WTC11 (cell line): Measurements from ENCODE around the gene PLA2G1B. TPM values are rescaled to one million over a fixed set of nuclear protein-coding genes. Genes with fewer than 3 reads are reported as not detected.

ENCODE experiments used
- ATAC-seq: fragments of 200-7000 bp; cut with Tn5 transposase; 2 replicates; pipeline ENCODE4 v1.10.0; 2021; ENCODE audit warnings: mild to moderate bottlenecking, moderate library complexity
- CTCF ChIA-PET: fragments of 300-600 bp; sonication (Branson Sonifier 250); formaldehyde crosslinking; loops from one replicate; lab custom pipeline; 2021; ENCODE audit warnings: antibody characterized with exemption; lab: Charles Lee
- POLR2A ChIA-PET: fragments of 350-600 bp; sonication (Branson Sonifier 250); formaldehyde crosslinking; loops from one replicate; lab custom pipeline; 2021; ENCODE audit warnings: antibody characterized with exemption; lab: Charles Lee
- DNase-seq: peaks from one replicate; pipeline ENCODE4 v3.0.0; 2021; ENCODE audit warnings: low spot score
- H3K27ac Mint-ChIP-seq: 2 replicates; pipeline ENCODE4 v1.8.0; 2021; ENCODE audit warnings: mixed read lengths
- H3K27me3 Mint-ChIP-seq: 2 replicates; pipeline ENCODE4 v1.8.0; 2021; ENCODE audit warnings: low read depth, mild to moderate bottlenecking, moderate library complexity, mixed read lengths
- H3K36me3 Mint-ChIP-seq: 2 replicates; pipeline ENCODE4 v1.8.0; 2021; ENCODE audit warnings: mixed read lengths
- H3K4me1 Mint-ChIP-seq: 2 replicates; pipeline ENCODE4 v1.8.0; 2022; ENCODE audit warnings: mixed read lengths
- H3K4me3 Mint-ChIP-seq: 2 replicates; pipeline ENCODE4 v1.8.0; 2021; ENCODE audit warnings: mild to moderate bottlenecking, moderate library complexity, mixed read lengths
- H3K9me3 Mint-ChIP-seq: 2 replicates; pipeline ENCODE4 v1.8.0; 2021; ENCODE audit warnings: mixed read lengths
- AFF4 ChIP-seq: sonication (generic); formaldehyde crosslinking; IDR thresholded peaks from 2 replicates; pipeline ENCODE4 v1.8.1; 2023; ENCODE audit warnings: mild to moderate bottlenecking, missing genetic modification reagents, borderline replicate concordance
- AR ChIP-seq: fragments of 250-450 bp; sonication (Bioruptor Pico); IDR thresholded peaks from 2 replicates; pipeline ENCODE4 v1.9.0; 2021; ENCODE audit warnings: mild to moderate bottlenecking
- ARID4B ChIP-seq: sonication (generic); formaldehyde crosslinking; IDR thresholded peaks from 2 replicates; pipeline ENCODE4 v1.8.0; 2023; ENCODE audit warnings: missing genetic modification reagents, mild to moderate bottlenecking, borderline replicate concordance
- CBFB ChIP-seq: sonication (generic); formaldehyde crosslinking; IDR thresholded peaks from 2 replicates; pipeline ENCODE4 v1.8.1; 2022; ENCODE audit warnings: mild to moderate bottlenecking, low read depth, missing genetic modification reagents
- CREB1 ChIP-seq: sonication (generic); formaldehyde crosslinking; IDR thresholded peaks from 2 replicates; pipeline ENCODE4 v1.8.0; 2023; ENCODE audit warnings: mild to moderate bottlenecking, missing genetic modification reagents
- GTF2I ChIP-seq: fragments of 250-450 bp; sonication (Bioruptor Pico); conservative IDR thresholded peaks from 2 replicates; pipeline ENCODE4 v1.4.0; 2021; ENCODE audit warnings: mild to moderate bottlenecking
- JUN ChIP-seq: sonication (generic); formaldehyde crosslinking; IDR thresholded peaks from 2 replicates; pipeline ENCODE4 v1.8.0; 2023; ENCODE audit warnings: mild to moderate bottlenecking, missing genetic modification reagents
- NFYB ChIP-seq: sonication (generic); formaldehyde crosslinking; conservative IDR thresholded peaks from 2 replicates; pipeline ENCODE4 v1.8.0; 2022; ENCODE audit warnings: low read depth, missing genetic modification reagents
- NR3C1 ChIP-seq: sonication (generic); formaldehyde crosslinking; conservative IDR thresholded peaks from 2 replicates; pipeline ENCODE4 v1.8.1; 2023; ENCODE audit warnings: low read depth, mild to moderate bottlenecking, missing genetic modification reagents
- RORB ChIP-seq: fragments of 250-450 bp; sonication (Bioruptor Pico); IDR thresholded peaks from 2 replicates; pipeline ENCODE4 v1.9.0; 2021; ENCODE audit warnings: mild to moderate bottlenecking
- SMAD4 ChIP-seq: sonication (generic); formaldehyde crosslinking; IDR thresholded peaks from 2 replicates; pipeline ENCODE4 v1.8.0; 2022; ENCODE audit warnings: mild to moderate bottlenecking, missing genetic modification reagents
- ZNF121 ChIP-seq: sonication (generic); formaldehyde crosslinking; IDR thresholded peaks from 2 replicates; pipeline ENCODE4 v1.8.0; 2023; ENCODE audit warnings: missing genetic modification reagents
- ZNF219 ChIP-seq: sonication (generic); formaldehyde crosslinking; IDR thresholded peaks from 2 replicates; pipeline ENCODE4 v1.8.0; 2023; ENCODE audit warnings: missing genetic modification reagents, mild to moderate bottlenecking, borderline replicate concordance
- ZNF532 ChIP-seq: fragments of 250-450 bp; sonication (Bioruptor Pico); IDR thresholded peaks from 2 replicates; pipeline ENCODE4 v1.9.0; 2021; ENCODE audit warnings: mild to moderate bottlenecking, borderline replicate concordance
- total RNA-seq: library from RNA; stranded (reverse); gene quantifications from 3 replicates; pipeline ENCODE4 v1.2.3, GENCODE V29; 2021

Gene PLA2G1B
- total RNA-seq, 1 experiment from 2014 or later = 1.8 TPM

- Mint-ChIP-seq H3K4me3 (no peak overlapping the region), H3K9me3 (peaks cover 5% of the 10 kb centered on the region), H3K27me3 (0 out of 2 replicates have a peak, but pooled peaks cover under 1% of the 10 kb centered on the region), H3K36me3 (peaks cover 22% of the 10 kb centered on the region), H3K27ac (no peak overlapping the region), H3K4me1 (no peaks in the 10 kb centered on the region)
- DNase-seq (no peak), ATAC-seq (no peak)
- POLR2A ChIA-PET = no interaction called here
- CTCF ChIA-PET = interaction anchor here (0.6 kb wide), 1 partner anchor 113 kb away, joined by 3 read pairs; no protein-coding TSS in a partner anchor
- TF ChIP-seq ZNF121 (peak; percentile 69), ARID4B (CRISPR knock-in tag) (no peak), RORB (CRISPR knock-in tag) (no peak), SMAD4 (CRISPR knock-in tag) (no peak)
Observed at GRCh38 chr12:120343692-120344091, 16.1 kb upstream of the PLA2G1B start.

- H3K9me3 Mint-ChIP-seq = peaks cover 9% of the 10 kb centered on the region
- peaks cover 22% of the 10 kb centered on the region for H3K36me3 Mint-ChIP-seq
- H3K4me3 Mint-ChIP-seq = no peak overlapping the region
- no peaks in the 10 kb centered on the region for H3K4me1 Mint-ChIP-seq
- H3K27ac Mint-ChIP-seq = no peak overlapping the region
- ChIA-PET POLR2A (no interaction called here), CTCF (interaction anchor here (0.7 to 0.9 kb wide), 2 partner anchors 24 to 51 kb away, joined by 3 read pairs; no protein-coding TSS in a partner anchor)
- ATAC-seq = no peak
- DNase-seq = no peak
- TF ChIP-seq JUN (CRISPR knock-in tag) = no peak
- TF ChIP-seq NFYB (CRISPR knock-in tag) = no peak
- peak; percentile 62; the same call in 1 of the 2 replicates for TF ChIP-seq GTF2I (CRISPR knock-in tag)
- no peak for TF ChIP-seq CBFB
- no peak for TF ChIP-seq AFF4 (CRISPR knock-in tag)
- peaks cover 3% of the 10 kb centered on the region for H3K27me3 Mint-ChIP-seq
Observed at GRCh38 chr12:120343039-120343537, 15.5 kb upstream of the PLA2G1B start.

- no peak overlapping the region for H3K27ac Mint-ChIP-seq
- peaks cover 16% of the 10 kb centered on the region for H3K9me3 Mint-ChIP-seq
- ATAC-seq (peak; percentile 65), DNase-seq (no peak)
- no peak overlapping the region for H3K4me3 Mint-ChIP-seq
- ChIA-PET CTCF (interaction anchor here (0.6 to 1.9 kb wide), 5 partner anchors 25 to 219 kb away, joined by 3 to 6 read pairs (median 4); partner anchors contain the start of gene SIRT4), POLR2A (no interaction called here)
- peaks cover 10% of the 10 kb centered on the region for H3K27me3 Mint-ChIP-seq
- H3K36me3 Mint-ChIP-seq = peaks cover 27% of the 10 kb centered on the region
- no peaks in the 10 kb centered on the region for H3K4me1 Mint-ChIP-seq
- TF ChIP-seq GTF2I (CRISPR knock-in tag) (no peak), ZNF219 (CRISPR knock-in tag) (no peak), NR3C1 (CRISPR knock-in tag) (no peak), AR (no peak), ZNF121 (no peak), CREB1 (no peak), ZNF532 (CRISPR knock-in tag) (no peak)
Observed at GRCh38 chr12:120342175-120343038, 14.8 kb upstream of the PLA2G1B start.
